ENCODE data around the gene DOK5. TPM values are rescaled to one million over a fixed set of nuclear protein-coding genes. Genes with fewer than 3 reads are reported as not detected.

DOK5 gene
- total and polyA plus RNA-seq, 4 donors, result 19.1 to 45.7 (median 32.7) TPM

DNA sequence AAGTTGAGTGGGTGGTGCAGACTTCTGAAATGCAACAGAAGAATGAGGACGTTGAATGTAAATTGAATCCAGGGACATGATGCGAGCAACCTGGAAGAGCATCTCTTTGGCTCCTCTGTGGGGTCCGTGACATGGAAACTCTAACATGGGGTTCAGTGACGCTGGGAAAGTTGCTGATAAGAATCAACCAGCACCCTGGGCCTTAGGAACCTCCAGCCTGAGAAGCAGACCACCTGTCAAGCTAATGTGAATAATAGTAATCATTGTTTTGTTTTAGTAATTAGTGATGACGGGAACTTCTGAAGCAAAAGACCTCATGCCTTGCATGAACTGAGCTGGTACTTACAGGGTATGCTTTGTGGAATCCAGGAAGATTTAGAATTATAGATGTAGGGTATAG, 25.2 kb upstream of the DOK5 start:
- no peak for DNase-seq (ENCODE audit: low read depth in 4 of 6, low spot score in 6 of 6)
- no peaks in the 10 kb centered on the region for H3K4me1 ChIP-seq (ENCODE audit: control insufficient read depth, insufficient read depth, low read length)
- no peaks in the 10 kb centered on the region for H3K36me3 ChIP-seq (ENCODE audit: control insufficient read depth, insufficient read depth, low read length)
- H3K4me3 ChIP-seq (ENCODE audit: low read depth, low read length), result no peak overlapping the region
- no peaks in the 10 kb centered on the region for H3K27me3 ChIP-seq (ENCODE audit: control insufficient read depth, insufficient read depth, low read length)
- H3K27ac ChIP-seq (ENCODE audit: low read depth, low read length), result no peak overlapping the region
- WGBS (ENCODE audit: insufficient coverage), result 88% methylated on average over 5 of the region's 5 CpGs
- H3K9me3 ChIP-seq (ENCODE audit: control insufficient read depth, insufficient read depth, low read length), result no peaks in the 10 kb centered on the region

GRCh38 chr20:54451171-54451570, 24.2 kb upstream of the DOK5 start:
- Histone ChIP-seq H3K4me1 (ENCODE audit: control insufficient read depth, insufficient read depth, low read length) (no peaks in the 10 kb centered on the region), H3K36me3 (ENCODE audit: control insufficient read depth, insufficient read depth, low read length) (no peaks in the 10 kb centered on the region), H3K27me3 (ENCODE audit: control insufficient read depth, insufficient read depth, low read length) (no peaks in the 10 kb centered on the region), H3K4me3 (ENCODE audit: low read depth, low read length) (no peak overlapping the region), H3K27ac (ENCODE audit: low read depth, low read length) (no peak overlapping the region), H3K9me3 (ENCODE audit: control insufficient read depth, insufficient read depth, low read length) (no peaks in the 10 kb centered on the region)
- peak in 1 of 6 donors; percentile 68 for DNase-seq (ENCODE audit: low read depth in 4 of 6, low spot score in 6 of 6)
- 97% methylated on average over 3 of the region's 9 CpGs for WGBS (ENCODE audit: insufficient coverage)

DNA sequence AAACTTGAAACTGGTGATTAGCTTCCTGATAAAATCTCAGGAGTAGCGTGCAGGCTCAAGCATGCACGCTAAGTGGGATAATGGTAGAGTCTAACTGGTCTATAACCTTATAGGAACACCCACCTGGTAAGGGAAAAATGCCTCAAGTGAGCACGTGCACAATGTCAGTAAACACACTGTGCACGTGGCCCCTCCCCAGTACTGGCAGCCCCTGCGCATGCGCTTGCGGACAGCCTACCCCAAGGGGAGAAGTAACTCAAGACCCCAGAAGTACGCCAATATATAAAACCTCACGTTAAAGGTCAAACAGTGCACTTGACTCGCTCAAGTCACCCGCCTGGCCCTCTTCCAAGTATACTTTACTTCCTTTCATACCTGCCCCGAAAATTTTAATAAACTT, 23.1 kb upstream of the DOK5 start:
- H3K36me3 ChIP-seq (ENCODE audit: control insufficient read depth, insufficient read depth, low read length), result no peaks in the 10 kb centered on the region
- no peaks in the 10 kb centered on the region for H3K27me3 ChIP-seq (ENCODE audit: control insufficient read depth, insufficient read depth, low read length)
- H3K27ac ChIP-seq (ENCODE audit: low read depth, low read length), result no peak overlapping the region
- H3K4me3 ChIP-seq (ENCODE audit: low read depth, low read length), result no peak overlapping the region
- WGBS (ENCODE audit: insufficient coverage), result 96% methylated on average over 11 of the region's 12 CpGs
- no peak for DNase-seq (ENCODE audit: low read depth in 4 of 6, low spot score in 6 of 6)
- no peaks in the 10 kb centered on the region for H3K4me1 ChIP-seq (ENCODE audit: control insufficient read depth, insufficient read depth, low read length)
- no peaks in the 10 kb centered on the region for H3K9me3 ChIP-seq (ENCODE audit: control insufficient read depth, insufficient read depth, low read length)

GRCh38 chr20:54454982-54455381, 20.4 kb upstream of the DOK5 start:
- Histone ChIP-seq H3K36me3 (ENCODE audit: control insufficient read depth, insufficient read depth, low read length) (no peaks in the 10 kb centered on the region), H3K27ac (ENCODE audit: low read depth, low read length) (no peak overlapping the region), H3K4me3 (ENCODE audit: low read depth, low read length) (no peak overlapping the region), H3K4me1 (ENCODE audit: control insufficient read depth, insufficient read depth, low read length) (no peaks in the 10 kb centered on the region), H3K9me3 (ENCODE audit: control insufficient read depth, insufficient read depth, low read length) (no peaks in the 10 kb centered on the region), H3K27me3 (ENCODE audit: control insufficient read depth, insufficient read depth, low read length) (no peaks in the 10 kb centered on the region)
- WGBS (ENCODE audit: insufficient coverage), result no CpG with 5 or more reads among the region's 2 CpGs
- no peak for DNase-seq (ENCODE audit: low read depth in 4 of 6, low spot score in 6 of 6)

DNA sequence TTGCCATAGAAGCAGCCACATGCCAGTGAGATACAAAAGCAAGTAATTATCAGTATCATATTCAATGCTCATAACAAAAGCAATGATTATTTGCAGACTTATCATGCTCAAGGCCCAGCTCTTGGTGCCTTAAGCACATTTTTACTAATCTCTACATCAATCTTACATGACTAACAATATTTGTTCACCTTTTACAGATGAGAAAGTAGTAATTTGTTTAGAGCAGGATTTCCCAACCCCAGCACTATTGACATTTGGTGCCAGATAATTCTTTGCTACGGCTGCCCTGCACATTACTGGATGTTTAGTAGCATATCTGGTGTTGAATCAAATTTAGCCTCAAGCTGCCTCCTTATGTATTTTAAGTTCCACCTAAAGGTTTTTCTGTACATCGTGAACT, 19.0 kb upstream of the DOK5 start:
- WGBS (ENCODE audit: insufficient coverage), result 83% methylated on average over 1 of the region's 2 CpGs
- Histone ChIP-seq H3K4me1 (ENCODE audit: control insufficient read depth, insufficient read depth, low read length) (no peaks in the 10 kb centered on the region), H3K27me3 (ENCODE audit: control insufficient read depth, insufficient read depth, low read length) (no peaks in the 10 kb centered on the region), H3K36me3 (ENCODE audit: control insufficient read depth, insufficient read depth, low read length) (no peaks in the 10 kb centered on the region), H3K27ac (ENCODE audit: low read depth, low read length) (no peak overlapping the region), H3K4me3 (ENCODE audit: low read depth, low read length) (no peak overlapping the region), H3K9me3 (ENCODE audit: control insufficient read depth, insufficient read depth, low read length) (no peaks in the 10 kb centered on the region)
- no peak for DNase-seq (ENCODE audit: low read depth in 4 of 6, low spot score in 6 of 6)

DNA sequence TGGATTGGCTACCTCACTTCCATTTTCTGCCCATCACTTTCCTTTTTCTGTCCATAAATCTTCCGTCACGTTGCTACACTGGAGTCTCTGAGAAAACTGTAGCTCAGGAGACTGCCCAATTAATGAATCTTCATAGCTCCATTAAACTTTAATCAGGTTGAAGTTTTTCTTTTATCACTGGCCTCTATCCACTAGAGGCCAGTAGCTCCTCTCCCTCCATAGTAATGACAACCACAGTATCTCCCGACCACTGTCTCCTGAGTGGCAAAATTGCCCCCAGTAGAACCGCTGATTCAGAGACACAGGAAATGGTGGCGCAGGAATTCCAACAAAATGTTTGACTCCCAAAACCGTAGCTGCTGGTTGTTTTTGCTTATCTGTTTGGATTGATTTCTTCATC, 18.4 kb upstream of the DOK5 start:
- no peak overlapping the region for H3K4me3 ChIP-seq (ENCODE audit: low read depth, low read length)
- no peak overlapping the region for H3K27ac ChIP-seq (ENCODE audit: low read depth, low read length)
- no peaks in the 10 kb centered on the region for H3K27me3 ChIP-seq (ENCODE audit: control insufficient read depth, insufficient read depth, low read length)
- H3K4me1 ChIP-seq (ENCODE audit: control insufficient read depth, insufficient read depth, low read length), result no peaks in the 10 kb centered on the region
- 63% methylated on average over 2 of the region's 6 CpGs for WGBS (ENCODE audit: insufficient coverage)
- no peaks in the 10 kb centered on the region for H3K36me3 ChIP-seq (ENCODE audit: control insufficient read depth, insufficient read depth, low read length)
- DNase-seq (ENCODE audit: low read depth in 4 of 6, low spot score in 6 of 6), result no peak
- H3K9me3 ChIP-seq (ENCODE audit: control insufficient read depth, insufficient read depth, low read length), result no peaks in the 10 kb centered on the region

DNA sequence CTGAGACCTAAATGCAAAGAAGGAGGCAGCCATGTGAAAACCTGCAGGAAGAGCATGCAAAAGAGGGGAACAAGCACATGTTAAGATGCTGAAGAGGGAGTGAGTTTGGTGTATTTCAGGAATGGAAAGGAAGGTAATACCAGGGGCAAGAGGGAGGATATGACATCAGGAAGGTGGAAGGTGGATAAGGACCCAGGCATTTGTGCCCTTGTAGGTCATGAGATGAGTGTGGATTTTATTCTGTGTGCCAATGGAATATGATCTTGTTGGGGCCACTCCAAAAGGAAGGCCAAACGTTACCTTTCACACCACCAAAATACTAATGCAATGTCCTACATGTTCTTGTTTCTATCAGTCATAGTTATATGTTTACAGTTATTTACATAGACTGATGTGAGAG, 17.2 kb upstream of the DOK5 start:
- no peak for DNase-seq (ENCODE audit: low read depth in 4 of 6, low spot score in 6 of 6)
- Histone ChIP-seq H3K27ac (ENCODE audit: low read depth, low read length) (no peak overlapping the region), H3K27me3 (ENCODE audit: control insufficient read depth, insufficient read depth, low read length) (no peaks in the 10 kb centered on the region), H3K4me1 (ENCODE audit: control insufficient read depth, insufficient read depth, low read length) (no peaks in the 10 kb centered on the region), H3K4me3 (ENCODE audit: low read depth, low read length) (no peak overlapping the region), H3K9me3 (ENCODE audit: control insufficient read depth, insufficient read depth, low read length) (no peaks in the 10 kb centered on the region), H3K36me3 (ENCODE audit: control insufficient read depth, insufficient read depth, low read length) (no peaks in the 10 kb centered on the region)
- WGBS (ENCODE audit: insufficient coverage), result no CpG with 5 or more reads among the region's 1 CpG

GRCh38 chr20:54459279-54459678, 16.1 kb upstream of the DOK5 start:
- H3K36me3 ChIP-seq (ENCODE audit: control insufficient read depth, insufficient read depth, low read length), result no peaks in the 10 kb centered on the region
- H3K27ac ChIP-seq (ENCODE audit: low read depth, low read length), result no peak overlapping the region
- H3K4me1 ChIP-seq (ENCODE audit: control insufficient read depth, insufficient read depth, low read length), result no peaks in the 10 kb centered on the region
- no peaks in the 10 kb centered on the region for H3K27me3 ChIP-seq (ENCODE audit: control insufficient read depth, insufficient read depth, low read length)
- no peaks in the 10 kb centered on the region for H3K9me3 ChIP-seq (ENCODE audit: control insufficient read depth, insufficient read depth, low read length)
- no peak overlapping the region for H3K4me3 ChIP-seq (ENCODE audit: low read depth, low read length)
- DNase-seq (ENCODE audit: low read depth in 4 of 6, low spot score in 6 of 6), result no peak
- 80% methylated on average over 1 of the region's 4 CpGs for WGBS (ENCODE audit: insufficient coverage)

DNA sequence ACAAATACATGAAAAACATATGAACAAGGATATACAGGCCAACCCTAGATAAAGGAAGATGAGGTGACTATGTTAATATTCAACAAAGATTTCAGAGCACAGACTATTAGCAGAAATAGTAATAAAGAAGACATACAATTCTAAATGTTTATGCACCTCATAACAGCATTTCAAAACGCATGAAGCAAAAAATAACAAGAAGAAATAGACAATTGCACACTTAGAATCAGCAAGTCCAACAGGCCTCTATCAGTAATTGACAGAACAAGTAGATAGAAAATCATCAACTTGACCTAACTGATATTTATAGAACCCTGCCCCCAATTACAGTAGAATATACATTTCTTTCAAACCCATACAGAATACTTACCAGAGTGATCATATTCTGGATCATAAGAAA, 11.4 kb upstream of the DOK5 start:
- Histone ChIP-seq H3K36me3 (ENCODE audit: control insufficient read depth, insufficient read depth, low read length) (no peaks in the 10 kb centered on the region), H3K27ac (ENCODE audit: low read depth, low read length) (no peak overlapping the region), H3K27me3 (ENCODE audit: control insufficient read depth, insufficient read depth, low read length) (no peaks in the 10 kb centered on the region), H3K4me3 (ENCODE audit: low read depth, low read length) (no peak overlapping the region), H3K4me1 (ENCODE audit: control insufficient read depth, insufficient read depth, low read length) (no peaks in the 10 kb centered on the region), H3K9me3 (ENCODE audit: control insufficient read depth, insufficient read depth, low read length) (no peaks in the 10 kb centered on the region)
- no CpG with 5 or more reads among the region's 1 CpG for WGBS (ENCODE audit: insufficient coverage)
- no peak for DNase-seq (ENCODE audit: low read depth in 4 of 6, low spot score in 6 of 6)

- DNase-seq (ENCODE audit: low read depth in 4 of 6, low spot score in 6 of 6), result no peak
- WGBS (ENCODE audit: insufficient coverage), result no CpG with 5 or more reads among the region's 3 CpGs
- no peaks in the 10 kb centered on the region for H3K9me3 ChIP-seq (ENCODE audit: control insufficient read depth, insufficient read depth, low read length)
- no peak overlapping the region for H3K27ac ChIP-seq (ENCODE audit: low read depth, low read length)
- no peaks in the 10 kb centered on the region for H3K36me3 ChIP-seq (ENCODE audit: control insufficient read depth, insufficient read depth, low read length)
- no peaks in the 10 kb centered on the region for H3K4me1 ChIP-seq (ENCODE audit: control insufficient read depth, insufficient read depth, low read length)
- H3K27me3 ChIP-seq (ENCODE audit: control insufficient read depth, insufficient read depth, low read length), result no peaks in the 10 kb centered on the region
- H3K4me3 ChIP-seq (ENCODE audit: low read depth, low read length), result no peak overlapping the region
Measured at GRCh38 chr20:54466127-54466526, 9.3 kb upstream of the DOK5 start.

All from spinal cord (tissue), 10 donors.